Activated B cell treated with CpG ODN at 0.5 μM for 24 hours (primary cell): ENCODE results near the gene C11orf87. TPM values are rescaled to one million over a fixed set of nuclear protein-coding genes. Genes with fewer than 3 reads are reported as not detected.

Experiments
- ATAC-seq: fragments of 200-7000 bp; cut with Tn5 transposase; one replicate; pipeline ENCODE4 v1.10.0; 2021; ENCODE audit warnings: low read depth, mild to moderate bottlenecking, moderate library complexity
- CTCF ChIA-PET: fragments of 350-600 bp; sonication (Branson Sonifier 250); formaldehyde crosslinking; loops from one replicate; lab custom pipeline; 2021; ENCODE audit warnings: antibody characterized with exemption; lab: Charles Lee
- POLR2A ChIA-PET: fragments of 350-600 bp; sonication (Branson Sonifier 250); formaldehyde crosslinking; loops from one replicate; lab custom pipeline; 2021; ENCODE audit warnings: antibody characterized with exemption; lab: Charles Lee
- DNase-seq: peaks from one replicate; pipeline ENCODE4 v3.0.0; 2022
- H3K27ac Mint-ChIP-seq: one replicate; pipeline ENCODE4 v1.8.0; 2020; ENCODE audit warnings: mixed read lengths
- H3K27me3 Mint-ChIP-seq: one replicate; pipeline ENCODE4 v1.8.0; 2021; ENCODE audit warnings: mixed read lengths
- H3K36me3 Mint-ChIP-seq: one replicate; pipeline ENCODE4 v1.8.0; 2021; ENCODE audit warnings: low read depth, mixed read lengths
- H3K4me1 Mint-ChIP-seq: one replicate; pipeline ENCODE4 v1.8.0; 2021; ENCODE audit warnings: mixed read lengths
- H3K4me3 Mint-ChIP-seq: one replicate; pipeline ENCODE4 v1.8.0; 2020; ENCODE audit warnings: mild to moderate bottlenecking, mixed read lengths
- H3K9me3 Mint-ChIP-seq: one replicate; pipeline ENCODE4 v1.8.0; 2020; ENCODE audit warnings: mixed read lengths
- CTCF ChIP-seq: fragments of 200-600 bp; IDR thresholded peaks from one replicate; pipeline ENCODE4 v1.8.0; 2022; ENCODE audit warnings: antibody characterized with exemption, mild to moderate bottlenecking
- intact Hi-C: fragments of 100-400 bp; cut with micrococcal nuclease; formaldehyde crosslinking; loops from one replicate; pipeline ENCODE4 v1.15.1; 2024
- total RNA-seq: library from RNA; stranded (reverse); gene quantifications from 2 replicates; pipeline ENCODE4 v1.2.3, GENCODE V29; 2022

The C11orf87 gene
- not detected in 2 replicates for total RNA-seq

DNA sequence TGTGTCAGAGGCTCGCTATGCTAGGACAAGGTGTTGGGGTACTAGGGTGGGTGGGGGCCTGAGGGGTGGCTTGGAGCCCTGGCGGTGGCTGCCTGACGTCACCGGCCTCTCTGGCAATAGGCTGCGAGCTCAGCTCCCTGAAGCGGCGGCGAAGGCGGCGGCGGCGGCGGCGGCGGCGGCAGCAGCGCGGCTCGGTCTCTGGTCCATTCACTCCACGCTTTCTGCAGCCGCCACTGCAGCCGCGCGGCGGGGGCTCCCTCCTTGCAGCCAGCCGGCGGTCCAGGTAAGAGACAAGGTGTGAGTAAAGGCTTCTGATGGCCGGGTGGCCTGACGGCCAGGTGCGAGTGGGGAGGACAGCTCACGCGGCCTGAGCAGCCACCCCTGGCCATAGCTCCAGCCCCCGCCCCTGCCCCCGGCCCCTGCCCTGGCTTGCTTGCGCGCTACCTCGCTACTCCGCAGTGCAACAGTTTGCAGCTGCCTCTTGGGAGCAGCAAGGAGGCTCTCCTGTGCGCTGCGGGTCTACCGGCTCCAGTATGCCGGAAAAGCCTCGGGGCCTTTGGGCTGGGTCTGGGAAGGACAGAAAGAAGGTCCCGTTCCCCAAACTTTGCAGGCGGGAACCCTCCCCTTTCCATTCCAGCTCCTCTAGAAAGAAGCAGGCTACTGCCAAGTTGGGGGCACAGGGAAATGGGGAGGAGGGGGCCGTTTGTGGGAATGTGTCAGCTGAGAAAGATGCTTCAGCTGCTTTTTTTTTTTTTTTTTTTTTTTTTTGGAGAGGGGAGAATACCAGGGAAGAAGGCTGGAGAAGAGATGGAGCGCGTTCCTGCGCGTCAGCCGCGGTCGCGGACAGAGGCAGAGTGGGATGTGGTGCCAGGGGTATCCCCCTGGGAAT is at the start of gene C11orf87:
TSS of gene C11orf87 (plus strand) at position 210 of the 889 bp plus-strand sequence. CDS start 1,444 bp downstream, outside the sequence.
- no peak for DNase-seq
- intact Hi-C loops = no loop called here
- TF ChIP-seq CTCF = no peak

DNA sequence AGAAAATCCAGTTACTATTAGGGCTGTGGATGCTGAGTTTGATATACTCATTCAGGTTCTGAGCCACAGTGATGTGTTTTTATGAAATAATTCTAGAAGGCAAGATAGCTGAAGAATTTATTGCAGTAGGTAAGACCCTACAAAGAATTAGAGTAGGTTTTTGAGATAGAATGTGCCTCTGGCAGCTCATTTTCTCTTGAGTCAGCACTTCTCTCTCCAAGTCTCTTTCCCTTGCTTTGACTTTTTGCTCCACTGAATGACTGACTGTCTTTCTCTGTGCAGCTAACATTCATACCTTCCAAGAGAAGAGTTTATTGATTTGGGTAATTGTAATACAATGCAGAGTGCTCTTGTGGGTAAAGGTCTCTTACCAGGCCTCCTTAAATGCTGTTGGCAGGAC is 48.0 kb upstream of the C11orf87 start:
- CTCF ChIA-PET = no interaction called here
- DNase-seq = no peak
- Mint-ChIP-seq H3K4me3 (no peak overlapping the region), H3K4me1 (no peaks in the 10 kb centered on the region), H3K9me3 (peaks cover 6% of the 10 kb centered on the region), H3K36me3 (no peaks in the 10 kb centered on the region), H3K27ac (no peak overlapping the region), H3K27me3 (no peaks in the 10 kb centered on the region)
- no peak for ATAC-seq
- POLR2A ChIA-PET = no interaction called here
- intact Hi-C loops = no loop called here
- TF ChIP-seq CTCF = no peak

More for the DNA sequence above, at the start of gene C11orf87:
- Mint-ChIP-seq H3K4me3 (no peak within 1 kb of the TSS), H3K36me3 (no peaks in the 10 kb centered on the region), H3K4me1 (no peaks in the 10 kb centered on the region), H3K9me3 (no peaks in the 10 kb centered on the region), H3K27ac (no peak within 1 kb of the TSS), H3K27me3 (peaks cover 29% of the 10 kb centered on the region)
- no peak for ATAC-seq
- CTCF ChIA-PET = no interaction called here
- POLR2A ChIA-PET = no interaction called here

GRCh38 chr11:109374441-109374840 is 47.5 kb upstream of the C11orf87 start:
- Mint-ChIP-seq H3K9me3 (peaks cover 4% of the 10 kb centered on the region), H3K27me3 (no peaks in the 10 kb centered on the region), H3K36me3 (no peaks in the 10 kb centered on the region), H3K4me3 (no peak overlapping the region), H3K4me1 (no peaks in the 10 kb centered on the region), H3K27ac (no peak overlapping the region)
- POLR2A ChIA-PET = no interaction called here
- CTCF ChIA-PET = no interaction called here
- TF ChIP-seq CTCF = no peak
- intact Hi-C loops = no loop called here
- ATAC-seq = no peak
- DNase-seq = no peak

GRCh38 chr11:109377039-109377742 is 44.8 kb upstream of the C11orf87 start:
- Mint-ChIP-seq H3K27me3 (no peaks in the 10 kb centered on the region), H3K27ac (no peak overlapping the region), H3K9me3 (no peaks in the 10 kb centered on the region), H3K4me1 (no peaks in the 10 kb centered on the region), H3K36me3 (no peaks in the 10 kb centered on the region), H3K4me3 (no peak overlapping the region)
- DNase-seq (no peak), ATAC-seq (no peak)
- ChIA-PET CTCF (no interaction called here), POLR2A (no interaction called here)
- intact Hi-C loops = no loop called here
- no peak for TF ChIP-seq CTCF

GRCh38 chr11:109378034-109378433 is 44.0 kb upstream of the C11orf87 start:
- no peak for TF ChIP-seq CTCF
- Mint-ChIP-seq H3K9me3 (no peaks in the 10 kb centered on the region), H3K27me3 (no peaks in the 10 kb centered on the region), H3K27ac (no peak overlapping the region), H3K36me3 (no peaks in the 10 kb centered on the region), H3K4me1 (no peaks in the 10 kb centered on the region), H3K4me3 (no peak overlapping the region)
- CTCF ChIA-PET = no interaction called here
- intact Hi-C loops = no loop called here
- no peak for DNase-seq
- POLR2A ChIA-PET = no interaction called here
- ATAC-seq = no peak
